T-cell (primary cell): ENCODE data around the gene BRMS1L. TPM values are rescaled to one million over a fixed set of nuclear protein-coding genes. Genes with fewer than 3 reads are reported as not detected.
A peak's percentile ranks its signal among the peaks of the same experiment; 100 is the strongest.
"Not testable (repeated sequence)": the region's sequence is repeated elsewhere in the genome, so short reads cannot be mapped to it uniquely, and the experiment has no call there.

Source experiments
- ATAC-seq, 4 experiments: fragments of 200-7000 bp in 3 of 4; fragments of 150-1000 bp in 1 of 4; cut with Tn5 transposase; replicated peaks in 1 of 4; 1 replicate in 3 of 4; 2 replicates in 1 of 4; pipeline ENCODE4 v1.10.0; 2021; ENCODE audit warnings: moderate library complexity in 3 of 4, mild to moderate bottlenecking in 2 of 4, moderate number of reproducible peaks in 1 of 4
- CTCF ChIA-PET, 2 donors: fragments of 300-600 bp; sonication (Branson Sonifier 250); formaldehyde crosslinking; loops; one replicate each; lab custom pipeline; 2022; ENCODE audit warnings: antibody characterized with exemption in 2 of 2; lab: Charles Lee
- POLR2A ChIA-PET, 2 donors: fragments of 300-600 bp; sonication (Branson Sonifier 250); formaldehyde crosslinking; loops; one replicate each; lab custom pipeline; 2022; ENCODE audit warnings: antibody characterized with exemption in 2 of 2; lab: Charles Lee
- DNase-seq, 35 experiments: peaks; one replicate each; pipeline versions ENCODE4 v3.0.0 to v3.0.0-alpha.2; 2013 to 2023
- H3K27ac ChIP-seq: one replicate; pipeline ENCODE4 v1.5.1; 2013; ENCODE audit warnings: low read length
- H3K27me3 ChIP-seq, 2 experiments: replicated peaks in 1 of 2; 1 replicate in 1 of 2; 2 replicates in 1 of 2; pipeline versions ENCODE4 v1.6.1 to v1.7.0; 2013; ENCODE audit warnings: low read length in 1 of 2, mixed read lengths in 1 of 2; ENCODE audit not compliant: control insufficient read depth in 2 of 2, insufficient read depth in 2 of 2; ENCODE audit errors: extremely low read depth in 1 of 2
- H3K36me3 ChIP-seq, 2 donors: 1 replicate in 1 of 2; 2 replicates in 1 of 2; pipeline versions ENCODE4 v1.6.1 to v1.7.0; 2013; ENCODE audit warnings: low read length in 1 of 2; ENCODE audit not compliant: control insufficient read depth in 2 of 2, insufficient read depth in 1 of 2; ENCODE audit errors: extremely low read depth in 1 of 2
- H3K4me1 ChIP-seq, 2 experiments: 1 replicate in 1 of 2; 2 replicates in 1 of 2; pipeline versions ENCODE4 v1.6.1 to v1.7.0; 2013; ENCODE audit warnings: low read length in 2 of 2, mixed read lengths in 1 of 2; ENCODE audit not compliant: insufficient read depth in 2 of 2, control insufficient read depth in 1 of 2; ENCODE audit errors: extremely low read depth in 1 of 2
- H3K4me3 ChIP-seq, 2 donors: 1 replicate in 1 of 2; 2 replicates in 1 of 2; pipeline versions ENCODE4 v1.5.1 to v1.7.0; 2013; ENCODE audit warnings: mild to moderate bottlenecking in 2 of 2, low read length in 1 of 2, moderate library complexity in 1 of 2; ENCODE audit not compliant: control insufficient read depth in 1 of 2; ENCODE audit errors: extremely low read depth in 1 of 2
- H3K9me3 ChIP-seq: 2 replicates; pipeline ENCODE4 v1.7.0; 2013
- H3K27ac Mint-ChIP-seq, 2 donors: one replicate each; pipeline ENCODE4 v1.8.0; 2020 to 2021; ENCODE audit warnings: mild to moderate bottlenecking in 2 of 2, mixed read lengths in 2 of 2
- H3K27me3 Mint-ChIP-seq, 2 donors: one replicate each; pipeline ENCODE4 v1.8.0; 2021 to 2022; ENCODE audit warnings: mixed read lengths in 2 of 2
- H3K36me3 Mint-ChIP-seq: one replicate; pipeline ENCODE4 v1.8.0; 2021; ENCODE audit warnings: mixed read lengths
- H3K4me1 Mint-ChIP-seq, 3 donors: one replicate each; pipeline ENCODE4 v1.8.0; 2020 to 2022; ENCODE audit warnings: mixed read lengths in 3 of 3, mild to moderate bottlenecking in 1 of 3
- H3K4me3 Mint-ChIP-seq, 3 donors: one replicate each; pipeline ENCODE4 v1.8.0; 2020 to 2022; ENCODE audit warnings: mild to moderate bottlenecking in 3 of 3, mixed read lengths in 3 of 3, moderate library complexity in 3 of 3
- H3K9me3 Mint-ChIP-seq, 3 donors: one replicate each; pipeline ENCODE4 v1.8.0; 2020 to 2022; ENCODE audit warnings: mixed read lengths in 3 of 3
- WGBS: methylation state at CpG from one replicate; pipeline ENCODE4 v1.1.5; 2013; ENCODE audit warnings: missing lambda C conversion rate; ENCODE audit not compliant: insufficient coverage; 5-methylcytosine and 5-hydroxymethylcytosine counted together
- total RNA-seq, 35 experiments: library from RNA in 6 of 35; stranded (reverse) in 6 of 35; fragments of 120-200 nt in 1 of 35; gene quantifications; one replicate each; pipeline versions ENCODE4 v1.2.1 to v1.2.4 and lab custom pipeline; 2013 to 2026

BRMS1L gene
- total RNA-seq, 5 donors from 2014 or later (not counting 1 experiment from before 2014, with no cell fraction given): 3.9 to 7.7 (median 5.4) TPM

GRCh38 chr14:35819591-35820540, 6.3 kb upstream of the BRMS1L start:
- Mint-ChIP-seq H3K36me3 (no peaks in the 10 kb centered on the region), H3K27me3 (peaks cover 0 to 2% of the 10 kb centered on the region in 2 donors), H3K9me3 (no peaks in the 10 kb centered on the region), H3K4me3 (no peak overlapping the region), H3K27ac (no peak overlapping the region), H3K4me1 (peaks cover 0 to 3% (median 0%) of the 10 kb centered on the region in 3 donors)
- ChIA-PET CTCF (interaction anchor here in 1 of 2 donors (0.6 kb wide), 1 partner anchor 39 kb away, joined by 3 read pairs; no protein-coding TSS in a partner anchor), POLR2A (interaction anchor here in 1 of 2 donors (0.7 kb wide), 1 partner anchor 121 kb away, joined by 3 read pairs; no protein-coding TSS in a partner anchor)
- no peak overlapping the region for H3K27ac ChIP-seq
- H3K27me3 ChIP-seq: peaks cover 0 to 2% of the 10 kb centered on the region in 2 experiments
- ATAC-seq: no peak
- H3K9me3 ChIP-seq: no peaks in the 10 kb centered on the region
- H3K4me1 ChIP-seq: no peaks in the 10 kb centered on the region
- DNase-seq: no peak
- H3K4me3 ChIP-seq: no peak overlapping the region
- WGBS: 93% methylated on average over 28 of the region's 32 CpGs
- H3K36me3 ChIP-seq: no peaks in the 10 kb centered on the region

DNA sequence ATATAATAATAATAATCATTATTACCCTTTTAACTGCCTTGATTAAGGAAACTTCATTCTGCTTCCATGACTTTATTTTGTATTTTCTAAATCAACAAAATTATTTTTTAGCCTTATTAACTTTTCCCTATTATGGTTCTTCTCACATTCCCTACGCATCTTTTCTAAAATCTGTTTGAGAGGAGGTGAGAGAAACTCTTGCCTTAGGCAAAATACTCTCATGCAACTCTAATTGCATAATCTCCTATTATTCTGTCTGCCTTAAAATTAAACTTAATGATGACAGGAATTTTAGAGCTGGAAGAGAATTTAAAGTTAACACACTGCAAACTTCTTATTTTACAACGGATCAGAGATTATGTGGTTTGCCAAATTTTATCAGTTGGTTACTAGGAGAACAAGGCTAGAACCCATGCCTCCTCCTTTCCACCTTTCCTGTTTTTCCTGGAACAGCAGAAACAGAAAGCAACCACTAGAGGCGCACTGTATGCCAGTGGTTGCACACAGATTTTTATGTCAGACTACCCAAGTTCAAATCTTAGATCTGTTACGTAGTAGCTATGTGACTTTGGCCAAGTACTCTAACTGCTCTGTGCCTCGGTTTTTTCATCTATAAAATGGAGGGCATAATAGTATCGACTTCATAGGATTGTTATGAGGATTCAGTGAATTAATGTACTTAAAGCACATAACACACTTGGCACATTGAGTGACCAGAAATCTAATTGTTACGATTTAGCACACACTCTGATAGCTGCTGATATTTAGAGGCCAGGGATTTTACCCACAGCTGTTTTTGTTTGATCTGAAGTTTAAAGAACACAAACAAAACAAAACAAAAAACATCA, 4.3 kb upstream of the BRMS1L start:
- peaks cover 0 to 2% of the 10 kb centered on the region in 2 experiments for H3K27me3 ChIP-seq
- no peak overlapping the region for H3K27ac ChIP-seq
- no peak overlapping the region for H3K4me3 Mint-ChIP-seq
- CTCF ChIA-PET: interaction anchor here (0.9 to 1.0 kb wide), 2 partner anchors 8 to 107 kb away, joined by 3 read pairs; no protein-coding TSS in a partner anchor
- no peak overlapping the region for H3K27ac Mint-ChIP-seq
- H3K9me3 ChIP-seq: no peaks in the 10 kb centered on the region
- H3K36me3 Mint-ChIP-seq: no peaks in the 10 kb centered on the region
- H3K4me1 Mint-ChIP-seq: peaks cover 4 to 10% (median 6%) of the 10 kb centered on the region in 3 donors
- H3K27me3 Mint-ChIP-seq: peaks cover 0 to 2% of the 10 kb centered on the region in 2 donors
- no CpG with 5 or more reads among the region's 7 CpGs for WGBS
- POLR2A ChIA-PET: no interaction called here
- DNase-seq: peak in 1 of 35 experiments; percentile 52
- H3K4me3 ChIP-seq: no peak overlapping the region
- no peaks in the 10 kb centered on the region for H3K36me3 ChIP-seq
- H3K9me3 Mint-ChIP-seq: no peaks in the 10 kb centered on the region
- ATAC-seq: no peak
- H3K4me1 ChIP-seq: peaks cover 4 to 5% of the 10 kb centered on the region in 2 experiments

DNA sequence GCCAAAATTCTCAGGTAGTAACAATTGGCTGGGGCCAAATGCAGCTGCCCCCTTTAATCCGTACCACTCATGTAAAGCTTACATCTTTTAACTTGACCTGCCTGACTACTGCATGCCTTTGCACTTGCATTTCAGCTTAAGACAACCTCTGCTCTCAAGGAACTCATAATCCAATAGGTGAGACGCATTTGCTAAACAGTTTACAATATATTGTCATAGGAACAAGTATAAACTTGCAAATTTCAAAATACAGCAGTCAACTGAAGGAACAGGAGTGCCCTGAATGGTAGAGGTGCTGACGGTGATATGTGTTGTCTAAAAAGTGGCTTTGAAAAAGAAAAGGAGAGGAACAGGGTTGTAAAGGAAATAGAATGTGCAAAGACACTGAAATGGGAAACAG, 3.6 kb upstream of the BRMS1L start:
- Mint-ChIP-seq H3K36me3 (no peaks in the 10 kb centered on the region), H3K27me3 (peaks cover 0 to 2% of the 10 kb centered on the region in 2 donors), H3K4me1 (peaks cover 10 to 17% (median 13%) of the 10 kb centered on the region in 3 donors), H3K27ac (no peak overlapping the region), H3K9me3 (no peaks in the 10 kb centered on the region), H3K4me3 (no peak overlapping the region)
- CTCF ChIA-PET: interaction anchor here in 1 of 2 donors (0.9 kb wide), 1 partner anchor 8 kb away, joined by 3 read pairs; no protein-coding TSS in a partner anchor
- peaks cover 9 to 11% of the 10 kb centered on the region in 2 experiments for H3K4me1 ChIP-seq
- H3K36me3 ChIP-seq: no peaks in the 10 kb centered on the region
- H3K27me3 ChIP-seq: peaks cover 0 to 2% of the 10 kb centered on the region in 2 experiments
- no peak for DNase-seq
- no peak overlapping the region for H3K27ac ChIP-seq
- POLR2A ChIA-PET: interaction anchor here in 1 of 2 donors (0.7 kb wide), 1 partner anchor 16 kb away, joined by 5 read pairs; no protein-coding TSS in a partner anchor
- H3K4me3 ChIP-seq: no peak overlapping the region
- 93% methylated on average over 2 of the region's 3 CpGs for WGBS
- ATAC-seq: no peak
- H3K9me3 ChIP-seq: no peaks in the 10 kb centered on the region

DNA sequence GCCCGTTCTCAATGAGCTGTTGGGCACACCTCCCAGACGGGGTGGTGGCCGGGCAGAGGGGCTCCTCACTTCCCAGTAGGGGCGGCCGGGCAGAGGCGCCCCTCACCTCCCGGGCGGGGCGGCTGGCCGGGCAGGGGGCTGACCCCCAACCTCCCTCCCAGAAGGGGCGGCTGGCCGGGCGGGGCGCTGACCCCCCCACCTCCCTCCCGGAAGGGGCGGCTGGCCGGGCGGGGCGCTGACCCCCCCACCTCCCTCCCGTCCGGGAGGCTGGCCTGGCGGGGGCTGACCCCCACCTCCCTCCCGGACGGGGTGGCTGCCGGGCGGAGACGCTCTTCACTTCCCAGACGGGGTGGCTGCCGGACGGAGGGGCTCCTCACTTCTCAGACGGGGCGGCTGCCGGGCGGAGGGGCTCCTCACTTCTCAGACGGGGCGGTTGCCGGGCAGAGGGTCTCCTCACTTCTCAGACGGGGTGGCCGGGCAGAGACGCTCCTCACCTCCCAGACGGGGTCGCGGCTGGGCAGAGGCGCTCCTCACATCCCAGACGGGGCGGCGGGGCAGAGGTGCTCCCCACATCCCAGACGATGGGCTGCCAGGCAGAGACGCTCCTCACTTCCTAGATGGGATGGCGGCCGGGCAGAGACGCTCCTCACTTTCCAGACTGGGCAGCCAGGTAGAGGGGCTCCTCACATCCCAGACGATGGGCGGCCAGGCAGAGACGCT, 1.5 kb upstream of the BRMS1L start:
- not testable (repeated sequence) for DNase-seq, H3K36me3 Mint-ChIP-seq, H3K27ac Mint-ChIP-seq, H3K27me3 Mint-ChIP-seq, H3K36me3 ChIP-seq, H3K9me3 Mint-ChIP-seq, ATAC-seq, H3K9me3 ChIP-seq, H3K4me3 ChIP-seq, H3K27ac ChIP-seq, H3K27me3 ChIP-seq
- CTCF ChIA-PET: interaction anchor here in 1 of 2 donors (2.5 kb wide), 1 partner anchor 9 kb away, joined by 21 read pairs; no protein-coding TSS in a partner anchor
- WGBS: 86% methylated on average over 6 of the region's 55 CpGs
- H3K4me1 ChIP-seq: peaks cover 9 to 12% of the 10 kb centered on the region in 2 experiments
- H3K4me3 Mint-ChIP-seq: peak overlapping the region in 2 of 3 donors; percentile 88 to 93
- peaks cover 16 to 28% (median 23%) of the 10 kb centered on the region in 3 donors for H3K4me1 Mint-ChIP-seq
- POLR2A ChIA-PET: interaction anchor here in 1 of 2 donors (0.7 kb wide), 1 partner anchor 538 kb away, joined by 3 read pairs; no protein-coding TSS in a partner anchor

DNA sequence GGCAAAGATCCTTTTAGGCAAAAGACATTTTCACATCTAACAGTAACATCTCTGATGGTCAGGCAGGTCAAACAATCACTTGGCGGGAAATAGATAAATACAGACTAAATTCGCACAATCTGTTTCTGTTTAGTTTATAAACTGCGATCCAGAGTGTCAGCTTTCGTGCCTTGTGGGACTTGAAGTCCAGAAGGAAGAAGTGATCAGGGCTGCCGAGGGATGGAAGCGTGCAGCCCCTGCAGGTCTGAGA, 245 bp upstream of the BRMS1L start:
- Histone ChIP-seq H3K36me3 (no peaks in the 10 kb centered on the region), H3K4me3 (peak overlapping the region; percentile 83 to 97), H3K9me3 (no peaks in the 10 kb centered on the region), H3K27me3 (no peaks in the 10 kb centered on the region), H3K4me1 (peaks cover 9 to 12% of the 10 kb centered on the region in 2 experiments), H3K27ac (no peak overlapping the region)
- no peak for ATAC-seq
- 0% methylated on average over 6 of the region's 6 CpGs for WGBS
- Mint-ChIP-seq H3K4me1 (peaks cover 16 to 28% (median 23%) of the 10 kb centered on the region in 3 donors), H3K4me3 (peak overlapping the region; percentile 88 to 93 (median 88)), H3K9me3 (no peaks in the 10 kb centered on the region), H3K27me3 (no peaks in the 10 kb centered on the region), H3K27ac (peak overlapping the region; percentile 69 to 92), H3K36me3 (no peaks in the 10 kb centered on the region)
- ChIA-PET POLR2A (interaction anchor here (0.5 to 1.8 kb wide), 7 partner anchors 12 to 1289 kb away, joined by 3 to 33 read pairs (median 5); partner anchors contain the start of gene RALGAPA1 (in 1 of the 2)), CTCF (interaction anchor here (0.7 to 2.5 kb wide), 11 partner anchors 8 to 1807 kb away, joined by 3 to 21 read pairs (median 5); partner anchors contain the start of gene RALGAPA1 (in 1 of the 2))
- no peak for DNase-seq
